ENCODE results near the gene ZNF99.

DNA sequence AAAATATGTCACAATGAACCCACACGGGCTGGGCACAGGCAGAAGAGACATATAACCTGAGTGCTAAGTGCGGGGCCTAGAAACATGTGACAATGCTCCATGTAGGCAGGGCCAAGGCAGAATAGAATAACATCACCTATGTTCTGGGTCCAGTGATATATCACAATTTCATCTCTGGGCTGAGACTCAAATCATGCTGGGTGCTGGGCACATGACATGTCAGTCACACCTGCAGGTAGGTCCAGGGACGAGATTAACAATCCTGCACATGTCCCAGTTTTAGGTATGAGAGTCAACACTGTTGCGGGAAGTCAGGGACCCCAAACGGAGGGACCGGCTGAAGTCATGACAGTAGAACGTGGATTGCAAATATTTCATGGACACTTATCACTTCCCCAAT lies 50.3 kb downstream of the ZNF99 start:
- TF ChIP-seq, protein P1, sequence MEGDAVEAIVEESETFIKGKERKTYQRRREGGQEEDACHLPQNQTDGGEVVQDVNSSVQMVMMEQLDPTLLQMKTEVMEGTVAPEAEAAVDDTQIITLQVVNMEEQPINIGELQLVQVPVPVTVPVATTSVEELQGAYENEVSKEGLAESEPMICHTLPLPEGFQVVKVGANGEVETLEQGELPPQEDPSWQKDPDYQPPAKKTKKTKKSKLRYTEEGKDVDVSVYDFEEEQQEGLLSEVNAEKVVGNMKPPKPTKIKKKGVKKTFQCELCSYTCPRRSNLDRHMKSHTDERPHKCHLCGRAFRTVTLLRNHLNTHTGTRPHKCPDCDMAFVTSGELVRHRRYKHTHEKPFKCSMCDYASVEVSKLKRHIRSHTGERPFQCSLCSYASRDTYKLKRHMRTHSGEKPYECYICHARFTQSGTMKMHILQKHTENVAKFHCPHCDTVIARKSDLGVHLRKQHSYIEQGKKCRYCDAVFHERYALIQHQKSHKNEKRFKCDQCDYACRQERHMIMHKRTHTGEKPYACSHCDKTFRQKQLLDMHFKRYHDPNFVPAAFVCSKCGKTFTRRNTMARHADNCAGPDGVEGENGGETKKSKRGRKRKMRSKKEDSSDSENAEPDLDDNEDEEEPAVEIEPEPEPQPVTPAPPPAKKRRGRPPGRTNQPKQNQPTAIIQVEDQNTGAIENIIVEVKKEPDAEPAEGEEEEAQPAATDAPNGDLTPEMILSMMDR (IDR thresholded peaks at IDR 0.05) = no peak
- TF ChIP-seq POLR2A (IDR thresholded peaks at IDR 0.05) (no peak), POLR2AphosphoS5 (IDR thresholded peaks at IDR 0.05) (no peak)

All from prostate gland (tissue), 2 donors.